IMR-90 (cell line): ENCODE results near the gene CRYBB2. TPM values are rescaled to one million over a fixed set of nuclear protein-coding genes. Genes with fewer than 3 reads are reported as not detected.

Experiments used
- ATAC-seq: fragments of 200-7000 bp; cut with Tn5 transposase; 2 replicates; pipeline ENCODE4 v1.9.1; 2020; ENCODE audit warnings: low read depth, mild to moderate bottlenecking, moderate library complexity
- BruUV-seq: library from RNA; stranded (reverse); fragments of 400-500 nt; replicated peaks from 2 replicates; lab custom pipeline; 2021; lab: Mats Ljungman, UMichigan
- CTCF ChIA-PET: fragments of 300-600 bp; formaldehyde crosslinking; extraction: SDS; loops from one replicate; lab custom pipeline; 2021; ENCODE audit warnings: antibody characterized with exemption; lab: Yijun Ruan, JAX
- POLR2A ChIA-PET: fragments of 300-600 bp; sonication (Branson Sonifier 250); formaldehyde crosslinking; loops from one replicate; lab custom pipeline; 2022; ENCODE audit warnings: antibody characterized with exemption; ENCODE audit not compliant: unreplicated experiment; lab: Charles Lee
- DNase-seq: peaks from one replicate; pipeline ENCODE4 v3.0.0; 2013
- H2AFZ ChIP-seq: replicated peaks from 2 replicates; pipeline ENCODE3; 2013; ENCODE audit warnings: low read length, mild to moderate bottlenecking; ENCODE audit not compliant: poor library complexity
- H2AK5ac ChIP-seq: 2 replicates; pipeline ENCODE4 v1.6.1; 2013; ENCODE audit warnings: low read depth, low read length, inconsistent platforms
- H2AK9ac ChIP-seq: replicated peaks from 2 replicates; pipeline ENCODE3; 2013; ENCODE audit warnings: mild to moderate bottlenecking, low read depth, low read length, moderate library complexity; ENCODE audit not compliant: poor library complexity
- H2BK120ac ChIP-seq: 2 replicates; pipeline ENCODE4 v1.6.1; 2013; ENCODE audit warnings: low read depth, low read length, inconsistent platforms
- H2BK15ac ChIP-seq: 3 replicates; pipeline ENCODE4 v1.6.1; 2013; ENCODE audit warnings: low read depth, low read length, inconsistent platforms
- H2BK20ac ChIP-seq: 2 replicates; pipeline ENCODE4 v1.6.1; 2013; ENCODE audit warnings: low read depth, mild to moderate bottlenecking, inconsistent platforms, low read length, moderate library complexity
- H2BK5ac ChIP-seq: 2 replicates; pipeline ENCODE4 v1.6.1; 2013; ENCODE audit warnings: mild to moderate bottlenecking, low read depth, low read length, inconsistent platforms; ENCODE audit not compliant: poor library complexity, severe bottlenecking
- H3K14ac ChIP-seq: replicated peaks from 2 replicates; pipeline ENCODE4 v1.6.1; 2013; ENCODE audit warnings: low read depth, low read length, inconsistent platforms
- H3K18ac ChIP-seq: 2 replicates; pipeline ENCODE4 v1.6.1; 2013; ENCODE audit warnings: low read depth, low read length, control low read depth
- H3K23ac ChIP-seq: 2 replicates; pipeline ENCODE4 v1.6.1; 2013; ENCODE audit warnings: low read depth, low read length, inconsistent platforms
- H3K27ac ChIP-seq: 2 replicates; pipeline ENCODE4 v1.5.1; 2013; ENCODE audit warnings: mild to moderate bottlenecking, control low read depth, low read length; ENCODE audit not compliant: insufficient read depth
- H3K27me3 ChIP-seq: 2 replicates; pipeline ENCODE4 v1.6.1; 2013; ENCODE audit warnings: low read length; ENCODE audit not compliant: control insufficient read depth, insufficient read depth
- H3K36me3 ChIP-seq: 2 replicates; pipeline ENCODE4 v1.6.1; 2013; ENCODE audit warnings: low read length, mixed read lengths; ENCODE audit not compliant: control insufficient read depth, insufficient read depth
- H3K4ac ChIP-seq: 2 replicates; pipeline ENCODE4 v1.6.1; 2013; ENCODE audit warnings: low read depth, low read length, inconsistent platforms
- H3K4me1 ChIP-seq: 2 replicates; pipeline ENCODE4 v1.6.1; 2013; ENCODE audit warnings: low read length, mixed read lengths; ENCODE audit not compliant: control insufficient read depth, insufficient read depth
- H3K4me2 ChIP-seq: 2 replicates; pipeline ENCODE4 v1.6.1; 2013; ENCODE audit warnings: low read depth, mild to moderate bottlenecking, control low read depth, low read length, moderate library complexity
- H3K4me3 ChIP-seq: 2 replicates; pipeline ENCODE4 v1.5.1; 2013; ENCODE audit warnings: low read depth, mild to moderate bottlenecking, control low read depth, low read length, moderate library complexity; ENCODE audit not compliant: insufficient read depth
- H3K56ac ChIP-seq: 2 replicates; pipeline ENCODE4 v1.6.1; 2013; ENCODE audit warnings: low read length, inconsistent platforms; ENCODE audit not compliant: insufficient read depth; ENCODE audit errors: extremely low read depth
- H3K79me1 ChIP-seq, 2 experiments: 2 replicates each; pipeline ENCODE4 v1.6.1; 2013; ENCODE audit warnings: low read length in 2 of 2, inconsistent platforms in 1 of 2, low read depth in 1 of 2
- H3K9ac ChIP-seq: 2 replicates; pipeline ENCODE4 v1.6.1; 2013; ENCODE audit warnings: low read depth, low read length, control low read depth
- H3K9me1 ChIP-seq: 2 replicates; pipeline ENCODE4 v1.6.1; 2013; ENCODE audit warnings: low read length, inconsistent platforms; ENCODE audit not compliant: insufficient read depth
- H3K9me3 ChIP-seq: 2 replicates; pipeline ENCODE4 v1.6.1; 2013; ENCODE audit warnings: low read length; ENCODE audit not compliant: control insufficient read depth, insufficient read depth
- H4K20me1 ChIP-seq: 2 replicates; pipeline ENCODE4 v1.6.1; 2013; ENCODE audit warnings: low read length, inconsistent platforms; ENCODE audit not compliant: insufficient read depth
- H4K5ac ChIP-seq: 2 replicates; pipeline ENCODE4 v1.6.1; 2013; ENCODE audit warnings: mild to moderate bottlenecking, low read depth, low read length, control low read depth
- H4K8ac ChIP-seq, 2 experiments: 2 replicates each; pipeline ENCODE4 v1.6.1; 2013; ENCODE audit warnings: low read depth in 2 of 2, low read length in 2 of 2, control low read depth in 1 of 2, inconsistent platforms in 1 of 2
- H4K91ac ChIP-seq: 2 replicates; pipeline ENCODE4 v1.6.1; 2013; ENCODE audit warnings: low read depth, low read length, inconsistent platforms; ENCODE audit not compliant: insufficient read depth
- CEBPB ChIP-seq: IDR thresholded peaks from 2 replicates; pipeline ENCODE4 v1.6.1; 2012; ENCODE audit warnings: low read depth, low read length, improper control_type of control experiment
- MAFK ChIP-seq: IDR thresholded peaks from 2 replicates; pipeline ENCODE4 v1.6.1; 2012; ENCODE audit warnings: low read depth, low read length, improper control_type of control experiment
- NFE2L2 ChIP-seq: fragments of 150-350 bp; IDR thresholded peaks from 2 replicates; pipeline ENCODE4 v1.6.1; 2016; ENCODE audit warnings: low read depth, mild to moderate bottlenecking, low read length
- POLR2A ChIP-seq: IDR thresholded peaks from 2 replicates; pipeline ENCODE4 v1.6.1; 2012; ENCODE audit warnings: mild to moderate bottlenecking, low read depth, low read length
- WGBS, 2 experiments: methylation state at CpG; one replicate each; pipeline versions ENCODE4 v1.1.5 to v1.1.7; 2013; ENCODE audit warnings: missing lambda C conversion rate in 2 of 2; ENCODE audit not compliant: insufficient read length in 1 of 2; ENCODE audit errors: extremely low coverage in 2 of 2; 5-methylcytosine and 5-hydroxymethylcytosine counted together
- dilution Hi-C: fragments of 300-500 bp; cut with HindIII; formaldehyde crosslinking; loops from one replicate; pipeline ENCODE4 v1.14.3; 2018; ENCODE audit warnings: low sequenced_read_pairs; ENCODE audit not compliant: unreplicated experiment
- in situ Hi-C: fragments of 300-500 bp; cut with MboI; formaldehyde crosslinking; loops from 3 replicates; pipeline ENCODE4 v1.14.3; 2019; ENCODE audit warnings: low sequenced_read_pairs, inconsistent platforms, mixed read lengths
- intact Hi-C: fragments of 100-400 bp; cut with micrococcal nuclease; formaldehyde crosslinking; loops from 2 replicates; pipeline ENCODE4 v1.10.0; 2022
- polyA plus RNA-seq, 3 experiments: library from polyadenylated mRNA; depleted of rRNA; stranded (reverse); fragments of >200 nt; gene quantifications; 2 replicates each; pipeline ENCODE4 v1.2.3, GENCODE V29; 2012; ENCODE audit warnings: low replicate concordance in 1 of 3
- total RNA-seq: library from RNA; depleted of rRNA; stranded (reverse); fragments of >200 nt; gene quantifications from 2 replicates; pipeline ENCODE4 v1.2.3, GENCODE V29; 2012

The CRYBB2 gene
- total and polyA plus RNA-seq, 2 of the 4 experiments (the other 2 are of a cell fraction) = not detected

DNA sequence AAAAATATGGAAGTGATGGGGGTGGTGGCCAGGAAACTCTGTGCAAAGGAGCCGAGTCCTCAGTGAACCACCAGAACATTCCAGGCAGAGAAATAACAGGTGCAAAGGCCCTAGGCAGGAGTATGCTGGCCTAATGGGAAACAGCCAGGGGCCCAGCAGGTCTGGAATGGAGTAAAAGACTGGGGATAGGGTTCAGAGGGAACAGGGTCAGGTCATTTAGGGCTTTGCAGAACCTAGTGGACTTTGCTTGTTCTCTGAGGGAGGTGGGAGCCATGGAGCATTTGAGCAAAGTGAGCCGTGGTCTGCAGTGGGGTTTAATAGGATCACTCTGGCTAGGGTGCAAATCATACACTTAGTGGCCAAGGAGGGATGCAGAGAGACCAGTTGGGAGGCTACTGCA is 11.1 kb upstream of the CRYBB2 start:
- Histone ChIP-seq H3K9ac (no peak overlapping the region), H3K23ac (no peak overlapping the region), H2AK5ac (no peak overlapping the region), H2BK15ac (no peak overlapping the region), H2AFZ (no peak overlapping the region), H3K9me3 (no peaks in the 10 kb centered on the region), H2BK5ac (no peak overlapping the region), H4K5ac (no peak overlapping the region), H3K56ac (no peak overlapping the region), H4K20me1 (no peaks in the 10 kb centered on the region), H3K4me1 (no peaks in the 10 kb centered on the region), H3K79me1 (no peaks in the 10 kb centered on the region), H4K8ac (no peak overlapping the region), H3K18ac (no peak overlapping the region), H3K36me3 (no peaks in the 10 kb centered on the region), H3K14ac (no peak overlapping the region), H3K27me3 (no peaks in the 10 kb centered on the region), H4K91ac (no peak overlapping the region), H2AK9ac (no peak overlapping the region), H3K27ac (no peak overlapping the region), H3K4ac (no peak overlapping the region), H2BK120ac (no peak overlapping the region), H3K4me3 (no peak overlapping the region), H2BK20ac (no peak overlapping the region), H3K9me1 (no peaks in the 10 kb centered on the region), H3K4me2 (no peak overlapping the region)
- in situ Hi-C loops (no loop called here), intact Hi-C loops (no loop called here), dilution Hi-C loops (no loop called here)
- BruUV-seq = no TSS peak
- ChIA-PET CTCF (no interaction called here), POLR2A (no interaction called here)
- no peak for DNase-seq
- no peak for ATAC-seq
- WGBS, 2 experiments = 49% methylated on average over 2 of the region's 2 CpGs; no CpG with 5 or more reads in 1 of the 2 experiments
- no peak for TF ChIP-seq NFE2L2
- TF ChIP-seq MAFK = no peak
- no peak for TF ChIP-seq POLR2A
- no peak for TF ChIP-seq CEBPB
